Stimulated activated CD4-positive, alpha-beta T cell treated with anti-CD3 and anti-CD28 coated beads, Interleukin-1b, Interleukin-23, amount 100 ng/mL, for 24 hours (primary cell): Measurements from ENCODE around the gene PCSK6.

Experiments
- DNase-seq, 4 experiments: peaks; one replicate each; pipeline ENCODE4 v3.0.0-alpha.2; 2020; ENCODE audit warnings: low read depth in 4 of 4, low spot score in 1 of 4

The PCSK6 gene

GRCh38 chr15:101255615-101256241 lies 233.8 kb downstream of the PCSK6 start:
- no peak for DNase-seq

DNA sequence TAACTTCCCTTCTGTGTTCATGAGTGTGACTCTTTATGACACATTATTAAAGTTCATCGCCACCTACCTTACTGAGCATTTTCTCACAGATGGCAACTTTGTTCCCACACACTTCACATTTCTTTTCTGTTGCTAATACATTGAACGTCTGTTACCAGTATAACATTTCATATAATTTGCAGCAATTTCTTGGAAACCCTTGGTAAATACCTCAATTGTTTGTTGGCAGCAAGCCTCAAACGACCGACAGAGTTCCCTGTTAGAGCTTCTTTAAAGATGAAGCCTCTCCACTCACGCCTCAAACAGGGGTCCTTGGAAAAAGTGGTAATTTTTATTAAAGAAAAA lies 234.5 kb downstream of the PCSK6 start:
- no peak for DNase-seq

DNA sequence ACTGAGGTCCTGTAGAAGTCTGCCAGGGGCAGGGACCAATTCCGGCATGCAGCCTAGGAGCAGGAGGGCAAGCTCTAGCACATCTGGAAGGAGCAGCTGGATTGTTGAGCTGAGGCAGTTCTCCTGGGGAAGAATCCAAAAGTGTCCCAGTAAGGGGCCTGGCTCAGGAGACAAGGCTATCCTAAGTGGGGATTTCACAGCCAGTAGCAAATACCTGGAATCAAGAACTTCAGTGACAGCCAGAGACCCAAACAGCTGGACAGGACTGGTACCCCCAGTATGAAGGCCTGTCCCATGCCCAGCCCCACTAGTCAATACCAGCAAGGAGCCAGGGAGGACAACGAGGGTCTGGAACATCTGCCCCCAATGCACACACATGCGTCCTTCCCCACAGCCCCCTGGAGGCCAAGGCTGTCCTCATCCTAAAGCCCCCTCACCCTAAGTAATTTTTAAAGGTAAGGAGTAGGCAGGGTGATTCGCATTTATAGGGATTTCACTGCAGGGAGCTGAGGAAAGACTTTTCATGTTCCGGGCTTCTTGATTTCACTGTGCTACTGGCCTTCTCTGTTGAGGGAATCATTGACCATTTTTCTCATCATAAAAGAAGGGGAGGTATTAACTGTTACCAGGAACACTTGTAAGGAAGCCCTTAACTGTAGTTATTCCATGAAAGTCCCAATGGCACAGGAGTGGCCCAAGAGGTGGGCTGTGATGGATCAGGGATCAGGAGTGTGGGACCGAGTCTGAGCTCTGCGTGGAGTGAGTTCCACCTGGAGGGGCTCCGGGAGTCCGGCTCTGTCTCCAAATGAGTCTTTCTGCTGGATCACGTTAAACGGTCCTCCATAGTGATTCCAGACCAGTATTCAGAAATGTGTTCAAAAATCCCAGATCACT lies 235.1 kb downstream of the PCSK6 start:
- no peak for DNase-seq
